ENCODE results near the gene ANKRD29.

GRCh38 chr18:23578067-23578701, 84.5 kb downstream of the ANKRD29 start:
- TF ChIP-seq CTCF (IDR thresholded peaks at IDR 0.05) (no peak), ZFX (IDR thresholded peaks at IDR 0.05; ENCODE audit: borderline replicate concordance) (no peak)

Measured in 22Rv1 (cell line).